ENCODE data around the gene TMEM256.
A peak's percentile ranks its signal among the peaks of the same experiment; 100 is the strongest.

The TMEM256 gene

GRCh38 chr17:7408252-7408727, 4.4 kb upstream of the TMEM256 start:
- no peak for DNase-seq (ENCODE audit: low read depth in 2 of 2)

GRCh38 chr17:7407485-7408251, 3.8 kb upstream of the TMEM256 start, which contains the start of gene NLGN2:
Gene NLGN2 (plus strand): TSS chr17:7407845. CDS start chr17:7408256, 411 bp downstream.
- no peak for DNase-seq (ENCODE audit: low read depth in 2 of 2)

- DNase-seq (ENCODE audit: low read depth in 2 of 2), result no peak
Measured at GRCh38 chr17:7407082-7407481, 3.2 kb upstream of the TMEM256 start.

GRCh38 chr17:7406235-7406825, 2.4 kb upstream of the TMEM256 start:
- DNase-seq (ENCODE audit: low read depth in 2 of 2), result no peak

- no peak for DNase-seq (ENCODE audit: low read depth in 2 of 2)
Measured at GRCh38 chr17:7405350-7406234, 1.7 kb upstream of the TMEM256 start.

DNA sequence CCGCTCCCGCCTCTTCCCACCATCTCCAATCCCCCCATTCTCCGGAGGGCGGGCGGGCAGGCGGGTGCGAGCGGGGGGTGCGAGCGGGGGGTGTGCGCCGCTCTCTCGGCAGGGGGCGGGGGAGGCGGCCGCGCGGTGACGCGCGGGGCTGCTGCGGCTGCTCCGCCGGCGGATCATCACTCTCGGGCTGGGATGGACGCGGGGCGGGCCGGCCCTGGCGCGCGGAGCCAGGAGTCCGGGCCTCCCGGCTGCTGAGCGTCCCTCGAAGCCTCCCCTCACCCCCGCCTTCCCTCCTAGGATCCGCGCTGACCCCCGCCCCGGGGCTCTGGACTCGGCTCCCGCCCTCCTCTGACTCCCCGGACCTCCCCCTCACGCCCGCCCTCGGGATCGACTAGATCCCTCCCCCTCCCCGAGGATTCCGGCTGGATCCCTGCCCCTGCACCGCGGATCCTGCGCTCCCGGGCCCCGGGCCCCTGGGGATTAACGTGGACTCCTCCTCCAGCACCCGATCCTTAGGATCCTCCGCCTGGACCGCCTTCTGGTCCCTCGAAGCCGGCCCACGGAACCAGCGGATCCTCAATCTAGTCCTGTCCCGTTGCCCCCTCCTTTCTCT, 946 bp upstream of the TMEM256 start:
- peak in 1 of 2 donors; percentile 53 for DNase-seq (ENCODE audit: low read depth in 2 of 2)

GRCh38 chr17:7403727-7403976, 245 bp downstream of the TMEM256 start:
- DNase-seq (ENCODE audit: low read depth in 2 of 2), result no peak

GRCh38 chr17:7403043-7403726, 712 bp downstream of the TMEM256 start:
- DNase-seq (ENCODE audit: low read depth in 2 of 2), result no peak

GRCh38 chr17:7398612-7399011, 5.3 kb downstream of the TMEM256 start:
- no peak for DNase-seq (ENCODE audit: low read depth in 2 of 2)

- no peak for DNase-seq (ENCODE audit: low read depth in 2 of 2)
Measured at GRCh38 chr17:7396147-7396546, 7.8 kb downstream of the TMEM256 start.

GRCh38 chr17:7394452-7395191, 9.3 kb downstream of the TMEM256 start, which contains the start of gene PLSCR3:
Gene PLSCR3 (minus strand): TSS chr17:7394525. CDS start chr17:7394110, 415 bp downstream.
- peak; percentile 80 to 83 for DNase-seq (ENCODE audit: low read depth in 2 of 2)

GRCh38 chr17:7393613-7394451, 10.1 kb downstream of the TMEM256 start:
- DNase-seq (ENCODE audit: low read depth in 2 of 2), result peak in 1 of 2 donors; percentile 27

GRCh38 chr17:7392696-7393612, 10.9 kb downstream of the TMEM256 start:
- DNase-seq (ENCODE audit: low read depth in 2 of 2), result no peak

GRCh38 chr17:7391307-7391706, 12.6 kb downstream of the TMEM256 start:
- no peak for DNase-seq (ENCODE audit: low read depth in 2 of 2)

DNA sequence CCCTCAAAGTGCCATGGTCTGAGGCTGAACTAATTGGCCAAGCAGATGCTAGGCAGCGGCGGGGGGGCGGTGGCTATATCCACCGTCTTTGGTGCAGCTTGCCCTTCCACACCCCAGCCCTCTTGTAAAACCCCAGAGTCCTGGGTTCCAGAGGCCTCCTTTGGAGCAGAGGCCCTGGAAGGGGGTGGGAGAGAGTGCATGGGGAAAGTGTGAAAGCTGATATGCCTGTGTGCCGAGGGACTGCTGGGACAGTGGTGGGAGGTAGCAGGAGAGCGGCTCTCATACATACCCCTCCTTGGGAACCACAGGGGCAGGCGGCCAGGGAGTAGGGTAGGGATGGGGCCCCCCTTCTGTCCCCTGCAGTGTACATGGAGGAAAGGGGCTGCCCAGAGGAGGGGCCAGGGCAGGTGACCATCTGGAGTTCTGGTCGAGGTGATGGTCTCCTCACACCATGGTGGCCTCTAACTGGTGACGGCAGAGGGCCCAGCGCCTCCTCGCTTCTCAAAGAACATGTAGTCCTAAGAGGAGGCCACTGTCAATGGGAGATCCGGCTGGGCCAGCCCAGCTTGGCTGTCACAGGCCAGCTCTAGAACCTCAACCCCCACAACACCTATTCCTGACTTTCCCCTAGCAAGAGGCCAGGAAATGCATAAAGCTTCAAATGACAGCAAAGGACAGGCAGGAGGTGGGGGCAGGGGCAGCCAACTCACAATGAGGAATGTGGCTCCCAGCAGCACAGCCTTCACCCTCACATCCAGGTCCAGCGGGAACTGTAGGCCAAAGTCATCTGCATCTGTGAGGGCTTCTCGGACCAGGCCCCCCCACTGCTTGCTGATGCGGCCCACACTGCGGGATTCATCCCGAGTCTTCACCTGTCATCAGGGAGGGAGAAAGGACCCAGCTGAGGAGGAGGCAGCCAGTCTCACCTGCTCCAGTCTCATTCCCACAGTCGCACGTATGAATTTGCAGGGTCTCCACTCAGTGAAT, 13.7 kb downstream of the TMEM256 start:
- DNase-seq (ENCODE audit: low read depth in 2 of 2), result no peak

DNA sequence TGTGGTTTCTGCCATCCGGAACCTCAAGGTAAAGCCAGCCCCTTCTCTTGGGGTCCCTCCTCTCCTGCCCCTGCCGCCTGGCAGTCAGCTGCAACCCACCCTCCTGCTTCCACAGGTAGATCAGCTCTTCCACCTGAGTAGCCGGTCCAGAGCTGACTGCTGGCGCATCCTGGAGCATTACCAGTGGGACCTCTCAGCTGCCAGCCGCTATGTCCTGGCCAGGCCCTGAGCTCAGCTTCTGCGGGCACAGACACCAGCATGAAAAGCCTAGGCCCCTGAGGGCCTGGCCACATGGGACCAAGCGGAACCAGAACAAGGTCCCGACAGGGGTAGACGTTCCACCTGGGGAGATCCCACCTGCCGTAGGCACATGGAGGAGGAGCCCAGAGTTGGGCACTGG, 15.0 kb downstream of the TMEM256 start:
- no peak for DNase-seq (ENCODE audit: low read depth in 2 of 2)

DNA sequence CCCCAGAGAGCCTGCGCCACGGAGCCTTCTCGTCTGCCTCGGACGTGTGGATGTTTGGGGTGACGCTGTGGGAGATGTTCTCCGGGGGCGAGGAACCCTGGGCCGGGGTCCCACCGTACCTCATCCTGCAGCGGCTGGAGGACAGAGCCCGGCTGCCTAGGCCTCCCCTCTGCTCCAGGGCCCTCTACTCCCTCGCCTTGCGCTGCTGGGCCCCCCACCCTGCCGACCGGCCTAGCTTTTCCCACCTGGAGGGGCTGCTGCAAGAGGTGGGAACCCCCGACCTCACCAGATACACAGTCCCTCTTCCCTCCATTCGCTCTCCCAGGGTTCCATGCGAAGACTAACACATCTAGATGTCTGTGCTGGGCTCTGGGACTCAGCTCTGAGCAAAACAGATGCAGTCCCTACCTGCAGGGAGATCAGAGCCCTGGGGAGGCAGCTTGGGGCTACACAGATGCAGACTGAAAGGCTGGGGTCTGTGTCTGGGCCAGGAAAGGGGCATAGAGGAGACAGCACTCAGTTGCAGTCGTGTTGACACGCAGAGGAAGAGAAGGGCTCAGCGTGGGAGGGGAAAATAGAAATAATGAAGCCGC, 19.3 kb downstream of the TMEM256 start:
- no peak for DNase-seq (ENCODE audit: low read depth in 2 of 2)
